Activated CD8-positive, alpha-beta memory T cell treated with anti-CD3 and anti-CD28 coated beads, Interleukin-2, amount 50 U/mL, for 48 hours (primary cell): ENCODE measurements around the gene FAM170B.

ENCODE experiments used
- DNase-seq: peaks from one replicate; pipeline ENCODE4 v3.0.0-alpha.2; 2020

FAM170B gene

DNA sequence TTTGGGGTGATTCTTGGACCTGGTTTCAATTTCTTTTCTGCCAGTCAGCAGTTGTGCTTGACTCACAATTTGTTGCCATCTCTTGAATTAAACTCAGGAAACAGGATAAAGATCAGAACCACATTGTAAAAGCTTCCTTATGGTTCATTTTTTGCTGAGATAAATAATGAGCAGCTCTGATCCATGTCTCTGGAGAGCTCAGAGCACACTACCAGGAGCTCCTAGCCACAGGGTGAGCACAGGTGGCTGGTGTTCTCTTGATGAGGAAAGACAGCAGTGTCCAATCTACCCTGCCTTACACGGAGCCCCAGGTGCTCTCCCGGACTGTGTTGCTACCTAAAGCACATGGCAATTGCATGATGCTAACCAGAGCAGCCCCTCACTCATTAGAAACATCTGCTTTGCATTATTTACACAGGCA, 17.2 kb upstream of the FAM170B start:
- DNase-seq = no peak

DNA sequence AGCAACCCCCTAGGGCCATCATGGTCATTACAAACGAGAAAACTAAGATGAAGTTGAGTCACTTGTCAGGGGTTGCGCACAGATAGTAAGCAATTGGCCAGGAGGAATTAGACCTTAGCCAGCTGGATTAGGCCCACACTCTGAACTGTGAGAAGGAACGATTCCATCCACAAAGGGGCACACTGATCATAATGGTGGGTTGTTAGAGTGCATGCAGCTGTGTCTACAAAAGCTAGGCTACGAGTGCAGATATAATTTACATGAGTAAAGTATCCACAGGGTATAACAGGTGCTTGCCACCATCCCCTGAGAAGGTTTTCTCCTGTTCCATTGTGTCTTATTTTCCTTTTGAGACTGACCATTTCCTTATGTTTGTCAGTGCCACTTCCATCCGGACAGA, 16.6 kb upstream of the FAM170B start:
- no peak for DNase-seq

DNA sequence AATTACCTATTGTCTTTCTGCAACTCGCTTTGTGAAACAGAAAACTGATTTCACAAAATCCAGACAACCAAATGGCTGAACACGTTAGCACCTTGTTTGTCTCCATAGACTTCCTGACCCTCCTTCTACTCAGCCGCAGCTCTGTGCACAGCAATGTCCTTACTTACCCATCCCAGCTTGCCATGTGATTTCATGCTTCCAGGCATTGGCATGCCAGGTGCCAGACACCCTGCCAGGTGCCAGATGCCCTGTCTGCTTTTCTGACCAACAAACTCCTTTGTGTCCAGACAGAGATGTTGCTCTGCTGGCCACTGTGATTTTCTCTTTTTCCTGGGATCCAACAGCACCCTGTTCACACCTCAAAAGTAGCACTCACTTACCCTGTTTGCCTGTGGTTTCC, 16.1 kb upstream of the FAM170B start:
- DNase-seq = no peak

DNA sequence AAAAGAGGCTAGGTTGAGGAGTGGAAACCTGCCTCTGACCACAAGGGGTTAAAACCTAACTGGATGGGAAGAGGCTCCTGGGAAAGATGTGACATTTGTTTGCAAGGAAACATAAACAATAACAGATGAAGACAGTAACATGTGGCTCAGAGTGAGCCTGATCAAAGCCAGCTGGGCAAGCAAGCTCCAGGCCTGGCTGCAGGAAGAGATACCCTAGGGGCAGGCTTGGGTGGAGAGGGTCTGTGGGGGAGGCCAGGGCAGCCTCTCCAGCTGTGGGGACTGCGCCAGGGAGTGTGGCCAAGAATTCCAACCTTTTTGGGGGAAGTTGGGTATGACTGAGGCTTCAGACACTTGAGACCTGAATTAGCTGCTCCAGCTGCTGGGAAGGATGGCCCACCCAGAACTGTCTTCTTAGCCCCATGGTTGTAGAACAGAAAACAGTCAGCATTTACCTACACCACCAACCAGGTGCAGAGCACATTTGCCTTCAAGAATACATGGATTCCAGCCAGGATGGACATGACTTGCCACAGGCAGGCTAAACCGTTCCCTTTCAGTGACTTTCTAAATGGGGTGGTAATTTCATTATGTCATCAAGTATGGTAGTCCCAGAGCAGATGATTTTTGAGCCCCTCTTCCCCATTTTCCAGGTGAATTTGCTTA, 10.4 kb upstream of the FAM170B start:
- no peak for DNase-seq

DNA sequence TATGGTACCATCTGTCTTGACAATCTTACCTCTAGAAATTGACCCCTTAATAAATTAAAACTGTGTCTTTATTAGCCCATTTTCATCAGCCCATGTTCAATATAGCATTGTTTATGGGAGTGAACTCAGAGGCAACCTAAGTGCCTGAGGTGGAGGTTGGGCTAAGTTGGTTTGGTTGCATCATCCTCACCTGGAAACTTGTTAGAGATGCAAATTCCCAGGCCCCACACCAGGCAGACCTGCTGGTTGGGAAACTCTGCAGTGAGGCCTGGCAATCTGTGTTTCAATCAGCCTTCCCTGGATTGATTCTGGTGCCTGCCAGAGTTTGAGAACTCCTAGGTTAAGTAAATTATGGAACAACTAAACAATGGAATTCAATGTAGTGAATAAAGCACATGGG, 9.4 kb upstream of the FAM170B start:
- DNase-seq = no peak

DNA sequence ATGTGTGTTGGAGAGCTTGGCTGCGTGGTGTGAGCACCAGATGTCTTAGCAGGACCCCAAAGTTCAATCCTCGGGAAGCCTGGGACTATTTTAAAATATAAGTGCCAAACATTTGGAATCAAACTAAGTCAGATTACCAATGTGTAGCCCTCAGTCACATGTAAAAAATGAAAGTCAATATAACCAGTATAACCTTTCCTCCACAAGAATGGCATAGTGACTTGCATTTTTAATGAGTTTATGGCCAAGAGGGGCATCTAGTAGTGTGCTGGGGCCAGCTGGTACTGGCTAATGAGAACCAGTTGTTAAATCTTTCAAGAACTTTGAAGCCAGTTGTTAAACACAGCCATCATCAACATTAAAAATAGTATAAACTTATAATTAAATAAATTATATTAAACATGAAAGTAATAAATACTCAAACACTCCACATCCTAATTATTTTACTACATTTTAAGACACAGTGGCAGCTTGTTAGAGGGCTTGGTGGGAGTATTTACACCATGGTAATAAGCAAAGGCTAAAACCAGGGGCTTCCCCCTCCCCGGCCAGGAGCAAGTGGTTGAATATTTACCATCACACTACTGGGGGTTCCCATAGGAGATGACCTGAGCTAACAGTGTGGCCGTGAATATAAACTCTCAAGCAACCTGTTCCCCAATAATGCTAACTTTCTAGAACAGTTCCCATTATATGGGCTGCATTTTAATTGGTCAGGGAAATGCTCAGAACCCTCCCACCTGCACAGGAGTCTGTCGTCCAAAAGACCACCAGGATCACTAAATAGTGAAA, 7.9 kb upstream of the FAM170B start:
- DNase-seq = no peak

DNA sequence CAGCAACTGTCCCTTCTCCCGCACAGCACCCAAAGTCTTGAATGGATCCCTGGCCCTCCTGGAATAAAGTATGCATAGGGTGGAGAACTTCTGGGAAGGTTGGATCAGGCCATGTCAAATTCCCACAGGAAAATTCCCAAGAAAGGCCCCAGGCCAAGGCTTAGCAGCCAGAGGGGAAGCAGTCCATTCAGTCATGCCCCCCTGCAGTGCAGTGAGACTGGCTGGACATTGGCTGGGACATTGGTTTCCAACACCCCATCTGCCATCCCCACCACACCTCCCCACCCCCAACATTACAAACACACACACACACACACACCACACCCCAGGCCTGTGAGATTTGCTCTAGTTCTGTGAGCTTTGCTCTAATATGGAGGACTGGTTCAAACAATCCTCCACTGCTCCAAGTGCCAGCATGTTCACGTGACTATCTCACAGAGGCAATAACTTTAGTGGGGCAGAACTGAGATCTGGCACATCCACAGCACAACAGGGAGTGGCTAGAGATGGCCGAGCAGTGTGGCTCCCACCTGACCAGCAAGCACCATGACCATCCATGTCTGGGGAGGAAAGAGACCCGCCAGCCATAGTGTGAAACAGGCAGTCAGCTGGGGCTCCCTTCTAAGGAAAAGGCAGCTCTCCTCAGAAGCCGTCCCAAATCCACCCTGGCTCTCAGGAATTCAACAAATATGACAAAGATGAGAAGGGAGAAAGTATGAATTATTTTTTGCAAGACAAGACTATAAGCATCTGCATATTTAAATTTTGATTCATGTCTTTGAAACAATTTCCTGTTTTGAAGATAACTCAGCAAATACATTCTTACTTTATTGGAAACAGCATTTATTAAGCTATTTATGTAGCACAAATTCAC, 6.7 kb upstream of the FAM170B start:
- DNase-seq = no peak

DNA sequence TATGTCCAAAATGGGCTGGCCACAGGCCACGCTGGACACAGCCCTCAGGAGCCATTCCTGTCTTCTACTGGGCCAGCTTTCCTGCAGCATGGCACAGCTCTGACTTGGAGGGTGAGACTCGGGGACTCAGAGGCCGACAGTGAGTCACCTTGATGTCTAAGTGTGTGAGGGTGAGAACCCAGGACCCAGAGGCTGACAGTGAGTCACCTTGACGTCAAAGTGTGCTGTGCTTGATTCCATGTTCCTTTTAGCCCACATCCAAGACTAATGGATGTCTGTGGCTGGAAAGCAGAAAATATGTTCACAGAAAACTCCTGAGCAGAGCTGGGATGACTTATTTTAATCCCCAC, 6.0 kb upstream of the FAM170B start:
- DNase-seq = no peak

DNA sequence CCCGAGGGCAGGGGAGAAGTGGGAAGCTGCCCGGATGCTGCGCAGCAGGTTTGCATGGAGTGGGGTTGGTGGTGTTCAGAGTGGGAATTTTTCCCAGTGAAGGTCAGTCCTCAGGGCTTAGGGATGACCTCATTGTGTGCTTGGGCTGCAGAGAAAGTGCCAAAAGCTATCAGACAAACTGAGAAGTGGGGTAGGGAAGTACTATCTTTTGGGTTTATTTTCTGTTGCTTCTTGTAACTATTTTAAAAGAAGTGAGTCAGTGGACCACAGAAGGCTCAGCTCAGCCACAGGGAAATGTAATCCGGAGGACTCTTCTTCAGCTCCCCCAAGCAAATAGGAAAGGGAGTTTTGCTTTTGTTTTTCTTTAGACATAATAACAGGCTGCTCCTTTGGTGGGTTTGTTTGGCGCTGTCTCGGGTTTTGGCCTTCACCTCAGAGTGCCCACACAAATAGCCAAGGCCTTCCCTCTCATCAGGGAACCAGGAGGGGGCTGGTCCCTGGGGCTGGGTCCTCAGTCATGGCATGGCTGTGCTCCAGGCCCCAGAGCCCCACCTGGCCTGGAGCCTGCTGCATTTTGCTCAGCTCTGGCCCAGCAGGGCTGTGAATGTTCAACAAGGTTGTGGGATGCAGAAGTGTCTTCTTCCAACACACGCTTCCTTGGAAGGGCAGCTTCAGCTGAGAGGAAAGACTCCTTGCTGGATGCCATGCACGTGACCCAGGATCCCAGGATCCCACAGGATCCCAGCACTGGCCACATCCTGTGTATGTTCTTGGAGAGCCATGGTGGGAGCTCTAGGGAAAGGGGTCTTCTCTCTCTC, 5.4 kb upstream of the FAM170B start:
- DNase-seq = no peak

DNA sequence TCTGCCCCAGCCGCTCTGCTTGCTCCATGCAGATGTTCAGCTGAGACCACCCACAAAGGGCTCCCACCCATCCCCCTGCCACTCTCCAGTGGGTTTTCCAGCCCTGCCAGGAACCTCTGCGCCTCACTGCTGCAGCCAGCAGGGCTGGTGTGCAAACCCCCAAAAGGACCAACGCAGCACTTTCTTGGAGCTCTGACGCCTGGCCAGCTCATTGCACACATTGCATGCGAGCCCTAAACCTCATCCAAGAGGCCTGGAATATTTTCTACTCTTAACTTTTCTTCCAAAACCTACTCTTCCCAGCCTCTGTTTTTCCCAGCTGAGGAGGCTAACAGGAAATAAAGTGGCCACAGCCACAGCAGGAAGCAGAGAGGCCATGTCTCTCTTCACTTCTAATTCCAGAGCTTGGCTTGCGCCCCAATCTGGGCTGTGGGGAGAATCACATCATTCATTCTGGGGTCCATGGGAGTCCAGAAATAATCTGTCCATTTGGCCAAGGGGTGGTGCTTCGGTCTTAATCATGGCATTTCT, 4.6 kb upstream of the FAM170B start:
- no peak for DNase-seq

DNA sequence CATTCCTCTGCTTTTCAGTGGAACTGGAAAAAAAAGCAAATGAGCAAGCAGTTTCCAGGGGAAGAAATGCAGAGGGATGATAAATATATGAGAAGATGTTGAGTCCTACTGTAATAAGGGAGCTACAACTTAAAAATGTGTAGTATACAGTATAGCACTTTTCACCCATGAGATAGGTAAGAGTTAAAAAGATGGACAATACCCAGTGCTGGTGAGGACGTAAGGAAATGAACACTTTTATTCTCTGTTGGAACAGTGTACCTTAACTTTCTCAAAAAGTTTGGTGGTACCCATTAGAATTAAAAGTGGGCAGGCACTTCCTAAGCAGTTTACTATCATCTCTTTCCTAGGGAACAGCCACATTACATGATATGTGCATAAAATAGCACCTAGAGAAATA, 2.7 kb upstream of the FAM170B start:
- DNase-seq = no peak

DNA sequence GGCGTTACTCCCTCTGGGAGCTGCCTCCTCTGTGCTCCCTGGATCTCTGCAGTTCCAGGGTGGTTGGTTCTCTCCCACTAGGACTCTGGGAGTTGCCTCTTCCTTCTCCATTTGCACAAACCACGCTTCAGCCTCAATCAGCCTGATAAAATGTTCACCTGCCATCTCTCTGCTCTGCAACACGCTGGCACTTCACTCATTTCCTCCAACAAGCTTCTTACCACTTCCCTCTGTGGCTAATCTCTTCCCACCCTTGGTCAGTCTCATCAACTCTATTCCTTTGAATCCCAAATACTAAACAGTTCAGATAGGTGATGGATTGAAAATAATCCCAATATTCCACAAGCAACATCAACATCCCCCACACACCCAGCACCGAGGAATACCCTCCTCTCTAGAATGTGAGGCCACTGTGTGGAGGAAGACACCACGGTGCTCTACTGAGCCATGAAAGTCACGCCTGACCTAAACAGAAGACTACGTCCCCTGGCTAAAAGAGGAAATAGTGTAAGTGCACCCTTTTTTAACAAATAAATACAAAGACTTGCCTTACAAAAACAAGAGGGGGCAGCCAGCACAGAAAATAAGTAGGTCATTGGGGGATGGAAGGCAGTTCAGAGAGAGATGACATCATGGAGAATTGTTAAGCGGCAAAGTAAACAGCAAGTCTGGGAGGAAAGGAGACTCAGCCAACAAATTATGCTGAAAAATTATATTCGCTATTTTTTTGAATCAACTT, 1.9 kb upstream of the FAM170B start:
- DNase-seq = no peak

DNA sequence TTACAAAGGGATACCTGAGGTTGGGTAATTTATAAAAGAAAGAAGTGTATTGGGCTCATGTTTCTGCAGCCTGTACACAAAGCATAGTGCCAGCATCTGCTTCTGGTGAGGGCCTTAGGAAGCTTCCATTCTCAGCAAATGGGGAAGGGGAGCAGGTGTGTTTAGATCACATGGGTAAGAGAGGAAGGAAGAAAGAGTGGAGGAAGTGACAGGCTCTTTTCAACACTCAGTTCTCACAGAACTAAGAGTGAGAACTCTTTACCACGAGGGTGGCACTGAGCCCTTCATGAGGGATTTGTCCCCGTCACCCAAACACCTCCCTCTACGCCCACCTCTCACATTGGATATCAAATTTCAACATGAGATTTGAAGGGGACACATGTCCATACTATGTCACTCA, 506 bp upstream of the FAM170B start:
- no peak for DNase-seq

DNA sequence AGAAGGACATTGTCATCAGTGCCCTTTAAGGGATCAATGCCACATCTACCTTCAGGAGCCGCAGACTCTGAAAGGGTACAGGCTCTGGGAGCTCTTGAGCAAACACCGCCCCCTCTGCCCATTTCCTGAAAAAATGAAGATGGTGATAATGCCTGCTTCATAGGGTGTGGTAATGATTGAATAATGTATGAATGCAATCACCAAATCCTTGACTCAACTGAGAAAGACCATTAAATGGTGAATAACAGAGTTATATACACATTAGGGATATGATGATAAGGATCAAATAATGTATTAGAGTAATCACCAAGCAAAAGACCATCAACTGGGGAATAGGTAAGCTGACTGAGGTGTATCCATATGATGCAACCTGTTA, 1.5 kb downstream of the FAM170B start:
- DNase-seq = no peak

DNA sequence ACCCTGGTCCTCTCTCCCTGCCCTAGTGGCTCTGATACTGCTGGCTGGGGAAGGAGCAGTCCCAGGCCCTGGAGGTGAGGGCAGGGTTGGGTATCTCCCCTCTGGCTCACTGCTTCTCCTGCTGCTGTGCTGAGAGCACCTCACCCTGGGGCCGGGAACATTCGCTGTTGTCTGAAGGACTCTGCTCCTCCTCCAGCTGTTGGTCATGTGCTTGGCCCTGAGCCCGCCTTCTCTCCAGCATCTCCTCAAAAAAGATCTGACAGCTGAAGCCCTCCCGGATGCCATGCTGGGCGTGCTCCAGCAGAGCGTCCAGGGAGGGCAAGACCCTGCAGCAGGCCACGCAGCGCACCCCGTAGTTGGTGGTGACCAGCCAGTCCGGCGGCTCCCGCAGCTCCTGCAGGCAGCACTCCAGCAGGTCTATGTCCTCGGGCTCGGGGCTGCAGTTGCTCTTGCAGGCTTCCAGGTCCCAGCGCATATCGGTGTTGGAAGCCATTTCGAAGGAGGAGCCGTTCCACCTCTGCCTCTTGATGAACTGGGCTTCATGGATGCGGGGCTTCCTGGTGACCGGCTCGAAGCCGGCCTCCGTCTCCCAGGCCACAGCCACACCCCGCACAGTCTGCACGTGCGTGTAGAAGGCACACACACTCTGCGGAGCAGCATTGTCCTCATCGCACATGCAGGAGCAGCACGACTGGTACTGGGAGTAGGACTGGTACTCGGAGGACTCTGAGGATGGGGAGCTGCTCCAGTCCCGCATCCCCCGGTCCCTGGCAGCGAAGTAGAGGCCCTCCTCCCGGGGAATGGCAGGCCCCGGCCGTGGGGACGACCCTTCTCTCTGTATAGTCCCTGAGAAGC, 2.1 kb downstream of the FAM170B start:
- no peak for DNase-seq

DNA sequence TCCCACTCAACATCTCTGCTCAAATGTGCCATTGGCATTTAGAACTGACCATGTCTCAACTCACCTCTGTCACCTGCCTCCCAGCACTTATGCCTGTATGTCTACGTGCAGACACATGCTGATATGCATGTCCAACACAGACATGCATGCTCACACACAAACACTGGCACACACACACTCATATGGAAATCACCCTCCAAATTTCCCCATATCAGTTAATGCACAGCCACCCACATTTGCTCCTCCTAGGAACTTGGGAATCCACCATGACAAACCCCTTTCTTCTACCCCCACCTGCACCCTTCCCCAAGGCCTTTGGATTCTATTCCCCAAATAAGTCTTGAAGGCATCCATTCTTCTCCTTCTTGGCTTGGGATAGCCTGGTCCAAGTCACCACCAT, 4.4 kb downstream of the FAM170B start:
- no peak for DNase-seq

DNA sequence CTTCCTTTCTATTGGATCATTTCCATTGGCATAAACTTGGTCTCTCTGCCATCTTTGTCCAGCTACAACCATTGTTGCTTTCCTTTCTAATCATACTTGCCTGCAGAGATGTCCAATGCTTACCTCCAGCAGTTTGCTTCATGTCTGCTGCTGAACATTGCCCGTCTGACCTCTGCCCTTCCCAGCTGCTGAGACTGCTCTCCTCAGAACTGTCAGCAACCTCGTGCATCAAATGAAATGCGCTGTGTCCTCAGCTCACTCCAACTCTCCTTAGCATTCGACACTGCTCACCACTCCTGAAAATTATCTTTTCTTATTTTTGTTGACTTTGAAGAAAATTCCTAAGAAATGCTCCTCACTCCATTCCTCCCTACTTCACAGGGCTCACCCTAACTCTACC, 5.0 kb downstream of the FAM170B start:
- no peak for DNase-seq

DNA sequence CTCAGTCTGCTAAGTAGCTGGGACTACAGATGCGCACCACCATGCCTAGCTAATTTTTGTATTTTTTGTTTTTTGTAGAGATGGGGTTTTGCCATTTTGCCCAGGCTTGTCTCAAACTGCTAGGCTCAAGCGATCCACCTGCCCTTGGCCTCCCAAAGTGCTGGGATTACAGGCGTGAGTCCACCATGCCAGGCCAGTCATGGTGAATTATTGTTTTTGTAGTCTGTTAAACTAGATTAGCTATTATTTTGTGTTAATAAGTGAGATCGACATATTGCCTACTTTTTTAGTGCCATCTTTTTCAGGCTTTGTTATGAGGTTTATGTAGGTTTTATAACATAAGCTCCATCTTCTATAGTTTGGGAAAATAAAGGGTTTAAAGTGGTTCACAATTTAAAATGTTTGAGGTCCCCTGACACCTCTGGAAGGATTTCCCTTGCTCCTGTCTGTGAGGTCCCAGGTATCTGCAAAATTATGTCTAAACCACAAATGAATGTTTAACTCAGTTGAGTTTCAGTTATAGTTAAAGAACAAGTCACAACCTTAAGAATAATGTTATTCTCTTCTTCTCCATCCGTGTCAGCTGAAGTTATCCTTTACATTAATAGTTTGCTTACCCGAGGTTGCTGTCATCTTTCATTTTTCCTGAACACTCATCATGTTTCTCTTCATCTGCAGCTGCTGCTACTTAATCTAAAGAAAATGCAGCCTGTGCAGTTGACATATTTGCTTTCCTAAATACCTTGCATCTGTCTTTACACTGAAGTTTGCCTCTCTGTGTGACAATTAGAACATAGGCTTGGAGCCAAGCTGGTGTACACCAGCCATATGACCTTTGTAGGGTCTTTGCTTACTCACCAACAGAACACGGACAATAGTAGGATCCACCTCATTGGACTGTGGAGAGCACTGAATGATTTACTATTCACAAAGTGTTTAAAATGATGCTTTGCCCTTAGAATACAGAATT, 9.6 kb downstream of the FAM170B start:
- DNase-seq = no peak

DNA sequence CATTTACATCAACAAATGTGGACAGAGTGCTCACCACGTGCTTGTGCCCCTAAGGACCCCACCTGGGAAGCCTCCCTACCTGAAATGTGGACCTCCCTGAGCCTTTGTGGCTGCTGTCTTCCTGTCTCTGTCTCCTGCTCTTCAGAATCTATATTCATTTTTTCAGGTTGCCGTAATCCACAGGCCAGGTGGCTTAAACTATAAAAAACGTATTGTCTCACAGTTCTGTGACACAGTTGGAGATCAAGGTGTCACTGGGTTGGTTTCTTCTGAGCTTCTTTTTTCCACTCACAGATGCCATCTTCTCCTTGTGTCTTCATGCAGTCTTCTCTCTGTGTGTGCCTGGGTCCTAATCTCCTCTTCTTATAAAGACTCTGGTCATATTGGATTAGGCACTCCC, 12.9 kb downstream of the FAM170B start:
- DNase-seq = no peak

DNA sequence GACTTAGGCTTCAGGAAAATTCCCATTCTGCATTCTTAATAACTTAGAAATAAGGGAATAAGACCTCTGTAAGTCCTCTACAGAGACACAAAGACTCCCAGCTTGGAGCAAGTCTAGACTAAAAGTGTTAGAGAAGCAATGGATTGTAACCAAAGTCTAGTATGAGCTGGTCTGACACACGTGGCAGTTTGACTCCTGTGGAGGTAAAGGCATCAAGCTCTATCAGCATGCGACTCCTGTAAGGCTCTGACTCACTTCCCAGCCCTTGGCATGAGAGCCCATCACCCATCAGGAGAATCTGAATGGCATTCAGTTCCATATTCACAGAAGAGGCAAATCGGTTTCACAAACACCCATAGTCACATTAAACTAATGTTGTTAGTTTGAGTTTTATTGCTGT, 14.1 kb downstream of the FAM170B start:
- DNase-seq = no peak
